A549 (cell line): Measurements from ENCODE around the gene CBFA2T2. TPM values are rescaled to one million over a fixed set of nuclear protein-coding genes. Genes with fewer than 3 reads are reported as not detected.

Experiments
- ATAC-seq, 2 experiments: fragments of 200-7000 bp in 1 of 2; fragments of >200 bp in 1 of 2; cut with Nextera tagmentation in 1 of 2; cut with Tn5 transposase in 1 of 2; 3 replicates each; pipeline versions ENCODE4 v1.8.0 to v1.9.1; 2018 to 2020; ENCODE audit warnings: mild to moderate bottlenecking in 1 of 2, moderate library complexity in 1 of 2
- CTCF ChIA-PET: fragments of 300-600 bp; sonication (Branson Sonifier 250); formaldehyde crosslinking; extraction: SDS; loops from one replicate; lab custom pipeline; 2021; ENCODE audit warnings: antibody characterized with exemption, inconsistent platforms; lab: Yijun Ruan, JAX
- POLR2A ChIA-PET: fragments of 350-600 bp; formaldehyde crosslinking; extraction: SDS; loops from one replicate; lab custom pipeline; 2021; ENCODE audit warnings: antibody characterized with exemption, inconsistent platforms; lab: Yijun Ruan, JAX
- DNase-seq, 2 experiments: peaks; one replicate each; pipeline versions ENCODE4 v3.0.0 to v3.0.0-alpha.2; 2011 to 2016; ENCODE audit warnings: low read depth in 1 of 2, low spot score in 1 of 2
- FAIRE-seq: peaks from 2 replicates; lab custom pipeline; 2011; peaks lifted over from hg19 to GRCh38; lab: Jason Lieb, UNC
- H3K27ac ChIP-seq, 2 experiments: fragments of >200 bp; sonication (Bioruptor Twin); formaldehyde crosslinking; 3 replicates each; pipeline ENCODE4 v1.5.1; 2016 to 2017
- H3K4me1 ChIP-seq: fragments of >200 bp; sonication (Bioruptor Twin); formaldehyde crosslinking; 3 replicates; pipeline ENCODE4 v1.6.1; 2016
- H3K4me2 ChIP-seq: fragments of >200 bp; sonication (Bioruptor Twin); formaldehyde crosslinking; 3 replicates; pipeline ENCODE4 v1.6.1; 2016
- H3K4me3 ChIP-seq: fragments of >200 bp; sonication (Bioruptor Twin); formaldehyde crosslinking; 3 replicates; pipeline ENCODE4 v1.5.1; 2016
- H3K9me3 ChIP-seq: fragments of >200 bp; sonication (Bioruptor Twin); formaldehyde crosslinking; 3 replicates; pipeline ENCODE4 v1.6.1; 2016
- BHLHE40 ChIP-seq: IDR thresholded peaks from 2 replicates; pipeline ENCODE4 v1.6.1; 2012; ENCODE audit warnings: low read depth, low read length, inconsistent platforms
- CBX2 ChIP-seq: fragments of 200-600 bp; sonication (generic); IDR thresholded peaks from 2 replicates; pipeline ENCODE4 v1.6.1; 2016; ENCODE audit warnings: low read depth, mild to moderate bottlenecking, borderline replicate concordance
- CBX8 ChIP-seq: fragments of 200-600 bp; sonication (generic); IDR thresholded peaks from 2 replicates; pipeline ENCODE4 v1.6.1; 2016
- CEBPB ChIP-seq, 2 experiments: fragments of >200 bp in 1 of 2; sonication (Bioruptor Twin) in 1 of 2; formaldehyde crosslinking in 1 of 2; IDR thresholded peaks; 2 replicates each; pipeline ENCODE4 v1.6.1; 2012 to 2016
- CHD2 ChIP-seq: fragments of 150-350 bp; IDR thresholded peaks from 2 replicates; pipeline ENCODE4 v1.6.1; 2014; ENCODE audit warnings: low read length; ENCODE audit not compliant: partially characterized antibody
- CHD4 ChIP-seq: fragments of 200-600 bp; sonication (generic); IDR thresholded peaks from 2 replicates; pipeline ENCODE4 v1.6.1; 2016; ENCODE audit warnings: antibody characterized with exemption, mild to moderate bottlenecking, borderline replicate concordance
- EHMT2 ChIP-seq: fragments of 200-600 bp; sonication (generic); IDR thresholded peaks from 2 replicates; pipeline ENCODE4 v1.6.1; 2016; ENCODE audit warnings: antibody characterized with exemption, low read depth, mild to moderate bottlenecking, moderate library complexity
- EP300 ChIP-seq, 2 experiments: fragments of >200 bp; sonication (Bioruptor Twin); formaldehyde crosslinking; IDR thresholded peaks; 2 replicates in 1 of 2; 3 replicates in 1 of 2; pipeline ENCODE4 v1.6.1; 2016 to 2017
- ESRRA ChIP-seq: fragments of 150-350 bp; IDR thresholded peaks from 2 replicates; pipeline ENCODE4 v1.6.1; 2014; ENCODE audit warnings: mild to moderate bottlenecking, low read length, borderline replicate concordance
- FOSB ChIP-seq: fragments of 250-450 bp; sonication (Bioruptor Pico); IDR thresholded peaks from 2 replicates; pipeline ENCODE4 v1.5.0; 2020; ENCODE audit warnings: mild to moderate bottlenecking, moderate library complexity
- FOSL2 ChIP-seq, 2 experiments: fragments of 450-650 bp in 1 of 2; fragments of >200 bp in 1 of 2; sonication (Bioruptor Twin) in 1 of 2; formaldehyde crosslinking; IDR thresholded peaks; 2 replicates each; pipeline versions ENCODE4 v1.5.0 to v1.6.1; 2016 to 2020; ENCODE audit warnings: mild to moderate bottlenecking in 1 of 2, moderate library complexity in 1 of 2
- GATA3 ChIP-seq: IDR thresholded peaks from 2 replicates; pipeline ENCODE4 v1.6.1; 2012; ENCODE audit warnings: borderline replicate concordance
- HDAC2 ChIP-seq: fragments of 200-600 bp; sonication (generic); IDR thresholded peaks from 2 replicates; pipeline ENCODE4 v1.6.1; 2016
- HEYL ChIP-seq: fragments of 250-450 bp; sonication (Bioruptor Pico); IDR thresholded peaks from 2 replicates; pipeline ENCODE4 v1.8.0; 2021; ENCODE audit warnings: mild to moderate bottlenecking, moderate library complexity
- HOXB13 ChIP-seq: fragments of 250-450 bp; sonication (Bioruptor Pico); IDR thresholded peaks from 2 replicates; pipeline ENCODE4 v1.5.0; 2020; ENCODE audit warnings: low read depth, mild to moderate bottlenecking, moderate library complexity
- JUN ChIP-seq, 2 experiments: fragments of >200 bp; sonication (Bioruptor Twin); formaldehyde crosslinking; IDR thresholded peaks; 2 replicates in 1 of 2; 3 replicates in 1 of 2; pipeline ENCODE4 v1.6.1; 2016 to 2017
- KDM1A ChIP-seq: fragments of 200-600 bp; sonication (generic); IDR thresholded peaks from 2 replicates; pipeline ENCODE4 v1.6.1; 2016; ENCODE audit warnings: low read depth, mild to moderate bottlenecking
- MAZ ChIP-seq: fragments of 150-350 bp; IDR thresholded peaks from 2 replicates; pipeline ENCODE4 v1.6.1; 2014; ENCODE audit warnings: antibody characterized with exemption, low read depth, low read length, borderline replicate concordance
- NFE2L2 ChIP-seq: fragments of 150-350 bp; conservative IDR thresholded peaks from 2 replicates; pipeline ENCODE4 v1.6.1; 2014; ENCODE audit warnings: low read length
- NR3C1 ChIP-seq: fragments of >200 bp; sonication (Bioruptor Twin); formaldehyde crosslinking; IDR thresholded peaks from 3 replicates; pipeline ENCODE4 v1.6.1; 2017
- PHF8 ChIP-seq: fragments of 200-600 bp; sonication (generic); IDR thresholded peaks from 2 replicates; pipeline ENCODE4 v1.6.1; 2016; ENCODE audit warnings: low read depth, mild to moderate bottlenecking, antibody characterized with exemption, moderate library complexity, borderline replicate concordance
- POLR2A ChIP-seq: IDR thresholded peaks from 2 replicates; pipeline ENCODE4 v1.6.1; 2012; ENCODE audit warnings: mild to moderate bottlenecking, low read length
- POLR2AphosphoS2 ChIP-seq: conservative IDR thresholded peaks from 2 replicates; pipeline ENCODE4 v1.6.1; 2012; ENCODE audit warnings: low read length, improper control_type of control experiment, inconsistent platforms
- RAD21 ChIP-seq, 2 experiments: fragments of >200 bp in 1 of 2; sonication (Bioruptor Twin) in 1 of 2; formaldehyde crosslinking in 1 of 2; IDR thresholded peaks in 1 of 2; conservative IDR thresholded peaks in 1 of 2; 2 replicates in 1 of 2; 3 replicates in 1 of 2; pipeline ENCODE4 v1.6.1; 2012 to 2018; ENCODE audit warnings: inconsistent platforms in 1 of 2
- RARB ChIP-seq: fragments of 250-450 bp; sonication (Bioruptor Pico); IDR thresholded peaks from 2 replicates; pipeline ENCODE4 v1.8.0; 2021; ENCODE audit warnings: mild to moderate bottlenecking, moderate library complexity
- SMC3 ChIP-seq: fragments of >200 bp; sonication (Bioruptor Twin); formaldehyde crosslinking; IDR thresholded peaks from 3 replicates; pipeline ENCODE4 v1.6.1; 2018; ENCODE audit warnings: inconsistent platforms
- SREBF2 ChIP-seq: fragments of 450-650 bp; IDR thresholded peaks from 2 replicates; pipeline ENCODE4 v1.6.1; 2014; ENCODE audit warnings: mild to moderate bottlenecking, moderate library complexity
- ZFP36 ChIP-seq: fragments of 450-650 bp; IDR thresholded peaks from 2 replicates; pipeline ENCODE4 v1.6.1; 2014; ENCODE audit warnings: borderline replicate concordance; ENCODE audit not compliant: partially characterized antibody
- WGBS: methylation state at CpG from one replicate; pipeline ENCODE4 v1.1.6; 2017; ENCODE audit errors: missing lambda C conversion rate; 5-methylcytosine and 5-hydroxymethylcytosine counted together
- polyA plus RNA-seq, 4 experiments: library from polyadenylated mRNA; depleted of rRNA in 3 of 4; stranded (reverse); fragments of >200 nt; fragmentation: RNase III in 1 of 4; extraction: RNeasy Plus Mini Kit Qiagen cat#74134 plus additional on column Dnase treatment in 1 of 4; gene quantifications; 2 replicates in 3 of 4; 3 replicates in 1 of 4; pipeline ENCODE4 v1.2.3, GENCODE V29; 2011 to 2017
- TF ChIP-seq, protein P1 (sequence below): fragments of >200 bp; sonication (Bioruptor Twin); formaldehyde crosslinking; IDR thresholded peaks from 3 replicates; pipeline ENCODE4 v1.6.1; 2016
- TF ChIP-seq, protein P2 (sequence below): fragments of >200 bp; sonication (Bioruptor Twin); formaldehyde crosslinking; IDR thresholded peaks from 2 replicates; pipeline ENCODE4 v1.6.1; 2016
- TF ChIP-seq, protein P3 (sequence below): IDR thresholded peaks from 2 replicates; pipeline ENCODE4 v1.6.1; 2012; ENCODE audit warnings: low read depth, borderline replicate concordance
- TF ChIP-seq, protein P4 (sequence below): fragments of 450-650 bp; IDR thresholded peaks from 2 replicates; pipeline ENCODE4 v1.6.1; 2014; ENCODE audit warnings: antibody characterized with exemption
- TF ChIP-seq, protein P5 (sequence below): IDR thresholded peaks from 2 replicates; pipeline ENCODE4 v1.6.1; 2012
- TF ChIP-seq, protein P6 (sequence below): fragments of >200 bp; sonication (Bioruptor Twin); formaldehyde crosslinking; IDR thresholded peaks from 3 replicates; pipeline ENCODE4 v1.5.1; 2016
- TF ChIP-seq, protein P7 (sequence below): fragments of 150-350 bp; IDR thresholded peaks from 2 replicates; pipeline ENCODE4 v1.6.1; 2014; ENCODE audit warnings: low read depth, mild to moderate bottlenecking, low read length

CBFA2T2 gene
- polyA plus RNA-seq, 2 of the 4 experiments (the other 2 are of a cell fraction), result 6.8 to 9.4 TPM

DNA sequence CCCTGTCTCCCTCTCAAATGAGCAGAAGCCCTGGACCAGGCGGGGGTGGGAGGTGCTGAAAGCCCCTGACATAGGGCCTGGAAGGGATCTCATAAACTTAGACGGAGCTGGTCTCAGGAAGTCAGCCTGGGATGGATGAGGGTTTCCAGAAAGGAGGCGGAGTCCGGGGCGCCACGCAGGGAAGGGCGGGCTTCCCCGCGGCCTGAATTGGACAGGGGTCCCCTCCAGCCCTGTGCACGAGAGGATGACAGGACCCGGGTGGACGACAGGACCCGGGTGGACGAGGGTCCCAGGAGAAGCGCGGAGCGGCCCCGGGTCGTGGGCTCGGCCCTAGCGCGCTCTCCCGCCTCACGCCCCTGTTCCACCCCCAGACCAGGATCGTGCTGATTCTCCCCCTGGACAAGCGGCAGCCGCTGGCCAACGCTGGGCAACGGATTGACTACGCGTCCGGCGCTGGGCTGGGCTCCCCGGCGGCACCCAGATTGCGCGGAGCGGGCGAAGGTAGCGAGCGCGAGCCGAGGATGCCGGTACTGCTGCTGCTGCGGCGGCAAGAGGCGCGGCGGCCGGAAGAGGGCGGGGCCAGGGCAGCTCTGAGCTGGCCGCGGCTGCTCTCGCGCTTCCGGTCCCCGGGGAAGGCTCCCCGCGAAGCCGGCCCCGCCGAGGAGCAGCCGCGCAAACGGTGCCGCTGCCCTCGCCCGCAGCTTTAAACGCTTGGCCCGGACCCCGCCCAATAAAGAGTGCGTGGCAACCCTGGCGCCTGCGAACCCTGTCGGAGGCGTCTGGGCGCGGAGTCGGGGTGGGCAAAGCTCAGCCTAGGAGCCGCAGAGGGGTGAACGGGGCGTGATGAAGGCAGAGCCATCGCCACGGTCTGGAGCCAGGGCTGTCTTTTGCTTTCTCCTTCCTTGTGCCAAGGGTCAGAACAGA lies 173.5 kb downstream of the CBFA2T2 start:
- CTCF ChIA-PET, result interaction anchor here (0.5 to 3.3 kb wide), 10 partner anchors 8 to 217 kb away, joined by 3 to 28 read pairs (median 3); no protein-coding TSS in a partner anchor
- ATAC-seq, result peak; percentile 86 to 93
- no peak for TF ChIP-seq HDAC2
- TF ChIP-seq KDM1A, result no peak
- TF ChIP-seq ESRRA, result no peak
- no peak for TF ChIP-seq GATA3
- TF ChIP-seq JUN (IDR thresholded peaks at IDR 0.05), result peak in 1 of 2 experiments; percentile 95; a peak in 4 of 5 replicates
- TF ChIP-seq CHD2, result no peak
- TF ChIP-seq POLR2AphosphoS2, result no peak
- TF ChIP-seq RARB (CRISPR knock-in tag), result no peak
- no peak for TF ChIP-seq EP300 (IDR thresholded peaks at IDR 0.05)
- no peak for TF ChIP-seq NFE2L2
- no peak for TF ChIP-seq HEYL
- TF ChIP-seq, protein P1, sequence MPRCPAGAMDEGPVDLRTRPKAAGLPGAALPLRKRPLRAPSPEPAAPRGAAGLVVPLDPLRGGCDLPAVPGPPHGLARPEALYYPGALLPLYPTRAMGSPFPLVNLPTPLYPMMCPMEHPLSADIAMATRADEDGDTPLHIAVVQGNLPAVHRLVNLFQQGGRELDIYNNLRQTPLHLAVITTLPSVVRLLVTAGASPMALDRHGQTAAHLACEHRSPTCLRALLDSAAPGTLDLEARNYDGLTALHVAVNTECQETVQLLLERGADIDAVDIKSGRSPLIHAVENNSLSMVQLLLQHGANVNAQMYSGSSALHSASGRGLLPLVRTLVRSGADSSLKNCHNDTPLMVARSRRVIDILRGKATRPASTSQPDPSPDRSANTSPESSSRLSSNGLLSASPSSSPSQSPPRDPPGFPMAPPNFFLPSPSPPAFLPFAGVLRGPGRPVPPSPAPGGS, result peak; percentile 87; the same call in 1 of the 3 replicates
- TF ChIP-seq, protein P2, sequence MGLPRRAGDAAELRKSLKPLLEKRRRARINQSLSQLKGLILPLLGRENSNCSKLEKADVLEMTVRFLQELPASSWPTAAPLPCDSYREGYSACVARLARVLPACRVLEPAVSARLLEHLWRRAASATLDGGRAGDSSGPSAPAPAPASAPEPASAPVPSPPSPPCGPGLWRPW, result no peak
- peak; percentile 51; the same call in 1 of the 2 replicates for TF ChIP-seq PHF8
- TF ChIP-seq FOSB (CRISPR knock-in tag), result no peak
- TF ChIP-seq SMC3, result no peak
- TF ChIP-seq SREBF2, result no peak
- TF ChIP-seq, protein P3, sequence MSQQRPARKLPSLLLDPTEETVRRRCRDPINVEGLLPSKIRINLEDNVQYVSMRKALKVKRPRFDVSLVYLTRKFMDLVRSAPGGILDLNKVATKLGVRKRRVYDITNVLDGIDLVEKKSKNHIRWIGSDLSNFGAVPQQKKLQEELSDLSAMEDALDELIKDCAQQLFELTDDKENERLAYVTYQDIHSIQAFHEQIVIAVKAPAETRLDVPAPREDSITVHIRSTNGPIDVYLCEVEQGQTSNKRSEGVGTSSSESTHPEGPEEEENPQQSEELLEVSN, result peak; percentile 72
- TF ChIP-seq HOXB13 (CRISPR knock-in tag), result no peak
- TF ChIP-seq, protein P4, sequence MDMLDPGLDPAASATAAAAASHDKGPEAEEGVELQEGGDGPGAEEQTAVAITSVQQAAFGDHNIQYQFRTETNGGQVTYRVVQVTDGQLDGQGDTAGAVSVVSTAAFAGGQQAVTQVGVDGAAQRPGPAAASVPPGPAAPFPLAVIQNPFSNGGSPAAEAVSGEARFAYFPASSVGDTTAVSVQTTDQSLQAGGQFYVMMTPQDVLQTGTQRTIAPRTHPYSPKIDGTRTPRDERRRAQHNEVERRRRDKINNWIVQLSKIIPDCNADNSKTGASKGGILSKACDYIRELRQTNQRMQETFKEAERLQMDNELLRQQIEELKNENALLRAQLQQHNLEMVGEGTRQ, result no peak
- TF ChIP-seq, protein P5, sequence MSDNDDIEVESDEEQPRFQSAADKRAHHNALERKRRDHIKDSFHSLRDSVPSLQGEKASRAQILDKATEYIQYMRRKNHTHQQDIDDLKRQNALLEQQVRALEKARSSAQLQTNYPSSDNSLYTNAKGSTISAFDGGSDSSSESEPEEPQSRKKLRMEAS, result peak; percentile 64
- no peak for TF ChIP-seq NR3C1
- TF ChIP-seq, protein P6, sequence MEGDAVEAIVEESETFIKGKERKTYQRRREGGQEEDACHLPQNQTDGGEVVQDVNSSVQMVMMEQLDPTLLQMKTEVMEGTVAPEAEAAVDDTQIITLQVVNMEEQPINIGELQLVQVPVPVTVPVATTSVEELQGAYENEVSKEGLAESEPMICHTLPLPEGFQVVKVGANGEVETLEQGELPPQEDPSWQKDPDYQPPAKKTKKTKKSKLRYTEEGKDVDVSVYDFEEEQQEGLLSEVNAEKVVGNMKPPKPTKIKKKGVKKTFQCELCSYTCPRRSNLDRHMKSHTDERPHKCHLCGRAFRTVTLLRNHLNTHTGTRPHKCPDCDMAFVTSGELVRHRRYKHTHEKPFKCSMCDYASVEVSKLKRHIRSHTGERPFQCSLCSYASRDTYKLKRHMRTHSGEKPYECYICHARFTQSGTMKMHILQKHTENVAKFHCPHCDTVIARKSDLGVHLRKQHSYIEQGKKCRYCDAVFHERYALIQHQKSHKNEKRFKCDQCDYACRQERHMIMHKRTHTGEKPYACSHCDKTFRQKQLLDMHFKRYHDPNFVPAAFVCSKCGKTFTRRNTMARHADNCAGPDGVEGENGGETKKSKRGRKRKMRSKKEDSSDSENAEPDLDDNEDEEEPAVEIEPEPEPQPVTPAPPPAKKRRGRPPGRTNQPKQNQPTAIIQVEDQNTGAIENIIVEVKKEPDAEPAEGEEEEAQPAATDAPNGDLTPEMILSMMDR, result no peak
- TF ChIP-seq, protein P7, sequence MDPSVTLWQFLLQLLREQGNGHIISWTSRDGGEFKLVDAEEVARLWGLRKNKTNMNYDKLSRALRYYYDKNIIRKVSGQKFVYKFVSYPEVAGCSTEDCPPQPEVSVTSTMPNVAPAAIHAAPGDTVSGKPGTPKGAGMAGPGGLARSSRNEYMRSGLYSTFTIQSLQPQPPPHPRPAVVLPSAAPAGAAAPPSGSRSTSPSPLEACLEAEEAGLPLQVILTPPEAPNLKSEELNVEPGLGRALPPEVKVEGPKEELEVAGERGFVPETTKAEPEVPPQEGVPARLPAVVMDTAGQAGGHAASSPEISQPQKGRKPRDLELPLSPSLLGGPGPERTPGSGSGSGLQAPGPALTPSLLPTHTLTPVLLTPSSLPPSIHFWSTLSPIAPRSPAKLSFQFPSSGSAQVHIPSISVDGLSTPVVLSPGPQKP, result no peak
- no peak for TF ChIP-seq MAZ
- TF ChIP-seq EHMT2, result no peak
- TF ChIP-seq ZFP36, result no peak
- no peak for TF ChIP-seq CBX8
- no peak for TF ChIP-seq BHLHE40
- TF ChIP-seq RAD21 (conservative IDR thresholded peaks at IDR 0.05 in 1 of 2, IDR thresholded peaks at IDR 0.05 in 1 of 2), result no peak
- no peak for TF ChIP-seq FOSL2 (IDR thresholded peaks at IDR 0.05)
- TF ChIP-seq FOSL2 (CRISPR knock-in tag; IDR thresholded peaks at IDR 0.05), result no peak
- TF ChIP-seq CHD4, result no peak
- peak; percentile 78 for TF ChIP-seq POLR2A
- TF ChIP-seq CBX2, result no peak
- no peak for TF ChIP-seq CEBPB (IDR thresholded peaks at IDR 0.05)

More for the DNA sequence above, 173.5 kb downstream of the CBFA2T2 start:
- Histone ChIP-seq H3K4me2 (peak overlapping the region; percentile 99), H3K27ac (peak overlapping the region; percentile 83 to 95), H3K4me3 (peak overlapping the region; percentile 68), H3K9me3 (no peaks in the 10 kb centered on the region), H3K4me1 (peaks cover 15% of the 10 kb centered on the region)
- DNase-seq (peak; percentile 68 to 73), FAIRE-seq (no peak)
- 3% methylated on average over 53 of the region's 84 CpGs for WGBS
- POLR2A ChIA-PET, result interaction anchor here (0.7 to 2.2 kb wide), 8 partner anchors 10 to 330 kb away, joined by 3 to 14 read pairs (median 4); partner anchors contain the start of genes CBFA2T2, E2F1, RALY and ZNF341
